Fibroblast of mammary gland (primary cell): Measurements from ENCODE around the gene SYNCRIP.
"Not testable (repeated sequence)": the region's sequence is repeated elsewhere in the genome, so short reads cannot be mapped to it uniquely, and the experiment has no call there.

ENCODE experiments used
- DNase-seq: peaks from one replicate; pipeline ENCODE4 v3.0.0-alpha.2; 2010; ENCODE audit warnings: low read depth
- H3K4me3 ChIP-seq: 2 replicates; pipeline ENCODE4 v1.5.1; 2011; ENCODE audit warnings: low read depth, mild to moderate bottlenecking, low read length, moderate library complexity; ENCODE audit not compliant: control insufficient read depth
- CTCF ChIP-seq: conservative IDR thresholded peaks from 2 replicates; pipeline ENCODE4 v1.5.1; 2011; ENCODE audit warnings: low read depth, low read length, inconsistent platforms; ENCODE audit not compliant: control insufficient read depth, insufficient read depth

SYNCRIP gene

GRCh38 chr6:85641897-85642773, 551 bp downstream of the SYNCRIP start:
- peak overlapping the region; percentile 99 for H3K4me3 ChIP-seq
- TF ChIP-seq CTCF: no peak
- peak; percentile 36 for DNase-seq

DNA sequence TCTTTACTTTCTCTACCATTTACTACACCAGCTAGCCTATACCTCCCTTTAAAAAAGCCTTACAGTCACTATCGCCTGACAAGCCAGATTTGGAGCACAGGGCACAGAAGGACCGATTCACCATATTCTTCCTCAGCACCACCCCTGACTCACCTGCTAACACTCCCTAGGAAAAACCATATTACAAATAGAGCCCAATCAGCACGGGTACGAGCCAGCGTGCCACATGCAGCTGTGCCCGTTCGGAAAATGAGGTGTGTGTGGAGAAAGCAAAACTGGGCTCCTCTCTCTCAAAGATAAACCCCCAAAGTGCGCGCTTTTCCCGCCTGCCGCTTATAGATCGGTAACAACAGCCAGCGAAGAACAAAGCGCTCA, 1.2 kb downstream of the SYNCRIP start:
- peak; percentile 37 for DNase-seq
- peak overlapping the region; percentile 99 for H3K4me3 ChIP-seq
- TF ChIP-seq CTCF: no peak

GRCh38 chr6:85640821-85641220, 1.9 kb downstream of the SYNCRIP start:
- TF ChIP-seq CTCF: no peak
- H3K4me3 ChIP-seq: peak overlapping the region; percentile 99
- peak; percentile 9 for DNase-seq

- no peak for DNase-seq
- no peak overlapping the region for H3K4me3 ChIP-seq
- TF ChIP-seq CTCF: no peak
Observed at GRCh38 chr6:85637579-85637978, 5.1 kb downstream of the SYNCRIP start.

DNA sequence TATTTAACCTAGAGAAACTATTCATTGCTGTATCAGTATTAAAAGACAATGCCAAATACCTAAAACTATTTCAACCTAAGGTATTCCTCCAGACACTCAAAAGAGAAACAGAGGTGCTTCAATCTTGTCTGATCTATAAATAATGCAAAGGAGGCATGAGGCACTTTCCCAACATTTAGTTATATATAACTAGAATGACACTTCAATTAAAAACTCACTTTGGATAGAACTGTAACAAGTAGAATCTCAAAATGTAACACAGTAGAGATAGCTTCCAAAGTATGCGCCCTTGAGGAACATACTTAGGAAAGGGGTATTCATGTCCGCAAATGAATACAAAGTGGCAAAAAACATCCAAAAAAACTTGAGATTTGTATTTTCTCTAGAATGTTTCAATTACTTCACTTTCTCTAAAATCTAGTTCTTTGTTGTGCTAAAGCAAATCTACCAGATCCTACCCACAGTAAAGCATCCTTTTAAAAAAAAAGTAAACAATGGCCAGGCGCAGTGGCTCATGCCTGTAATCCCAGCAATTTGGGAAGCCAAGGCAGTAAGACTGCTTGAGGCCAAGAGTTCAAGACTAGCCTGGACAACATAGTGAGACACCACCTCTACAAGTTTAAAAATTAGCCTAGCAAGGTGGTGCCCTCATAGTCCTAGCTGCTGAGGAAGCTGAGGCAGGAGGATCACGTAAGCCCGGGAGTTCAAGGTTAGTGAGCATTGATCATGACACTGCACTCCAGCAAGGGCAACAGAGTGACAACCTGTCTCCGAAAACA, 10.3 kb downstream of the SYNCRIP start:
- no peak for TF ChIP-seq CTCF

GRCh38 chr6:85631117-85631516, 11.6 kb downstream of the SYNCRIP start:
- H3K4me3 ChIP-seq, DNase-seq: not testable (repeated sequence)

More for the DNA sequence above, 10.3 kb downstream of the SYNCRIP start:
- no peak overlapping the region for H3K4me3 ChIP-seq
- DNase-seq: no peak

- no peak overlapping the region for H3K4me3 ChIP-seq
- TF ChIP-seq CTCF: no peak
- no peak for DNase-seq
Observed at GRCh38 chr6:85628353-85628752, 14.3 kb downstream of the SYNCRIP start.
